ENCODE data around the gene COX4I2. TPM values are rescaled to one million over a fixed set of nuclear protein-coding genes. Genes with fewer than 3 reads are reported as not detected.

Gene COX4I2
- total RNA-seq, 4 donors from 2014 or later, result 5.1 to 8.4 TPM; not detected in 2

GRCh38 chr20:31687777-31688176, 50.1 kb downstream of the COX4I2 start:
- H3K36me3 ChIP-seq, result no peaks in the 10 kb centered on the region
- H3K4me3 ChIP-seq, result no peak overlapping the region
- H3K27ac ChIP-seq, result no peak overlapping the region
- no peaks in the 10 kb centered on the region for H3K27me3 ChIP-seq
- DNase-seq, result no peak
- H3K4me1 ChIP-seq, result no peaks in the 10 kb centered on the region
- H3K9me3 ChIP-seq, result no peaks in the 10 kb centered on the region
- no peak for TF ChIP-seq CTCF (IDR thresholded peaks at IDR 0.05)
- TF ChIP-seq POLR2A (IDR thresholded peaks at IDR 0.05), result no peak
- intact Hi-C loops (cut with DNase I; ENCODE audit: low total_unique reads), result no loop called here

DNA sequence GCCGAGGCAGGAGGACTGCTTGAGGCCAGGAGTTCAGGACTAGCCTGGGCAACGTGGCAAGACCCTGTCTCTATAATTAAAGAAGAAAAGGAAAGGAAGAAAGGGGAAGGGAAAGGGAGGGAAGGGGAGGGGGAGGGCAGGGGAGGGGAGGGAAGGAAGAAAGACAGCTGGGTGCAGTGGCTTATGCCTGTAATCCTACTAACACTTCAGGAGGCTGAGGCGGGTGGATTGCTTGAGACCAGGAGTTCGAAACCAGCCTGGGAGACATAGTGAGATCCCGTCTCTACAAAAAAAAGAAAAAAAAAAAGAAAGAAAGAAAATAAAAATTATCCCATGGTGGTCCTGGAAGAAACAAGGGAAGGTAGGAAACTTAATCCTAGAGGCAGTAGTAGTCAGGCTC, 51.4 kb downstream of the COX4I2 start:
- Histone ChIP-seq H3K4me3 (no peak overlapping the region), H3K27ac (no peak overlapping the region), H3K36me3 (no peaks in the 10 kb centered on the region), H3K9me3 (no peaks in the 10 kb centered on the region), H3K27me3 (no peaks in the 10 kb centered on the region), H3K4me1 (no peaks in the 10 kb centered on the region)
- intact Hi-C loops (cut with DNase I; ENCODE audit: low total_unique reads), result no loop called here
- no peak for DNase-seq
- TF ChIP-seq CTCF (IDR thresholded peaks at IDR 0.05), result no peak

DNA sequence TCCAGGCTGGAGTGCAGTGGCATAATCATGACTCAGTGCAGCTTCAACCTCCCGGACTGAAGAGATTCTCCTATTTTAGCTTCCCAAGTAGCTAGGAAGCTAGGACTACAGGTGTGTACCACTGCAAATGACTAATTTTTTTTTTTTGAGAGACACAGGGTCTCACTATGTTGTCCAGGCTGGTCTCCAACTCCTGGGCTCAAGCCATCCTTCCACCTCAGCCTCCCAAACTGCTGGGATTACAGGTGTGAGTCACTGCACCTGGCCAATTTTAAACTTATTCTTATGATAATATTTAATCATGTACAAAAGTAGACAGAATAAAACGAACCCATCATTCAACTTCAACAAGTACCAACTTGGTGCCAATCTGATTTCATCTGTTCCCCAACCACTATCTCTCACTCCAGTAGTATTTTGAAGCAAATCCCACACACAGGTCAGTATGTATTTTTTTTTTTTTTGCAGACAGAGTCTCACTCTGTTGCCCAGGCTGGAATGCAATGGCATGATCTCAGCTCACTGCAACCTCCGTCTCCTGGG, 52.5 kb downstream of the COX4I2 start:
- no peak overlapping the region for H3K27ac ChIP-seq
- H3K36me3 ChIP-seq, result no peaks in the 10 kb centered on the region
- H3K4me3 ChIP-seq, result no peak overlapping the region
- H3K4me1 ChIP-seq, result peaks cover 0 to 4% of the 10 kb centered on the region in 2 donors
- TF ChIP-seq POLR2A (IDR thresholded peaks at IDR 0.05) (no peak), CTCF (IDR thresholded peaks at IDR 0.05) (no peak)
- no peak for DNase-seq
- intact Hi-C loops (cut with DNase I; ENCODE audit: low total_unique reads), result no loop called here
- no peaks in the 10 kb centered on the region for H3K27me3 ChIP-seq
- H3K9me3 ChIP-seq, result no peaks in the 10 kb centered on the region

GRCh38 chr20:31691646-31692275, 54.0 kb downstream of the COX4I2 start:
- Histone ChIP-seq H3K36me3 (no peaks in the 10 kb centered on the region), H3K4me3 (no peak overlapping the region), H3K9me3 (no peaks in the 10 kb centered on the region), H3K27ac (no peak overlapping the region), H3K27me3 (no peaks in the 10 kb centered on the region), H3K4me1 (peaks cover 0 to 4% of the 10 kb centered on the region in 2 donors)
- intact Hi-C loops (cut with DNase I; ENCODE audit: low total_unique reads), result no loop called here
- DNase-seq, result no peak
- TF ChIP-seq CTCF (IDR thresholded peaks at IDR 0.05), result no peak
- no peak for TF ChIP-seq POLR2A (IDR thresholded peaks at IDR 0.05)

- Histone ChIP-seq H3K9me3 (no peaks in the 10 kb centered on the region), H3K36me3 (no peaks in the 10 kb centered on the region), H3K27me3 (no peaks in the 10 kb centered on the region), H3K27ac (no peak overlapping the region), H3K4me1 (peaks cover 0 to 4% of the 10 kb centered on the region in 2 donors), H3K4me3 (no peak overlapping the region)
- intact Hi-C loops (cut with DNase I; ENCODE audit: low total_unique reads), result no loop called here
- no peak for DNase-seq
- no peak for TF ChIP-seq CTCF (IDR thresholded peaks at IDR 0.05)
Observed at GRCh38 chr20:31693402-31693801, 55.7 kb downstream of the COX4I2 start.
